ENCODE measurements around the gene FGFBP1.

FGFBP1 gene

GRCh38 chr4:15910155-15910940, 28.2 kb downstream of the FGFBP1 start:
- no peak for DNase-seq

- no peak for DNase-seq
These were observed 31.1 kb downstream of the FGFBP1 start for GRCh38 chr4:15907430-15907829.

- peak; percentile 17 for DNase-seq
These were observed 32.5 kb downstream of the FGFBP1 start for GRCh38 chr4:15906020-15906443.

GRCh38 chr4:15902746-15903145, 35.8 kb downstream of the FGFBP1 start:
- peak; percentile 92 for DNase-seq

- peak; percentile 81 for DNase-seq
These were observed 36.5 kb downstream of the FGFBP1 start for GRCh38 chr4:15901998-15902397.

DNA sequence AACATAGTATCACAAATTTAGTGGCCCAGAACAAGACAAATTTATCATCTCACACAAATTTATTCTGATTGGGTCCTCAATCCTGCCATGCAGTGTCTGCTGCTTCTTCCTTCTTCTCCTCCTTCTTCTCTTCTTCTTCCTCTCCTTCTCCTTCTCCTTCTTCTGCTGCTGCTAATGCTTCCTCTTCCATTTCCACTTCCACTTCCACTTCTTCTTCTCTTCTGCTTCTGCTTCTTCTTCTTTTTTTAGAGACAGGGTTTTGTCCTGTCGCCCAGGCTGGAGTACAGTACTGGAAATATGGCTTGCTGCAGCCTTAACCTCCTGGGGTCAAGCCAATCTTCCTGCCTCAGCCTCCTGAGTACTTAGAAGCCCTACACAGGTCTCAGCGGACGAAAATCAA, 37.5 kb downstream of the FGFBP1 start:
- peak; percentile 59 for DNase-seq

DNA sequence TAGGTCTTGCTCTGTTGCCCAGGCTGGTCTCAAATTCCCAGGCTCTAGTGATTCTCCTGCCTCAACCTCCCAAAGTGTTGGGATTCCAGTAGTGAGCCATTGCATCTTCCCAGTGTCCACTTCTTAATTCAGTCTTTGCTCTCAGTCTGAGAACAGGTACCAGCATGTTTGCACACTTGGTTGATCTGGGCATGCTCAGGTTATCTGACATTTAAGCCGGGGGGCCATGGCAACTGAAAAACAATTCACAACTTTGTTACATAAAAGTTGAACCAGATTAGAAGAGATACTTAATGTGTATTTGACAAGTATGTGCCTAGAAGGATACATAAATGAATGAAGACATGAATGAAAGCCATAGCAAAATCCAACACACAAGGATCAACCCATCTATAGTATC, 39.0 kb downstream of the FGFBP1 start:
- no peak for DNase-seq

DNA sequence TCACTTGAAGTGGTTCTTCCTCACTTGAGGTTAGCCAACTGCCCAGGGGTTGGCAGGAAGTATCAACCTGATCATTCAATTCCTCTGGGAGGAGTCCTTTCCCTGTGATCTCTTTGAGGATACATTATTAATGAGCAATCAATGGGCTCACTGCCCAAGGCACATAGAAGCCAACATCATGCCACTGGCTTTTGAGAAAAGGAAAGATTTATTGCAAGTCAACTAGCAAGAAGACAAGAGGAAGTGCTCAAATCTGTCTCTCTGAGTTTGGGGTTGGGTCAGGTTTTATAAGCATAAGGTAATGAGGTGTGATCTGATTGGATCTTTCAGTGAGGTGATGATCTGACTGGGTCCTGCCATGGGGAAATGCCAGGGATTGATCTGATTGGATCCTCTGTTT, 39.6 kb downstream of the FGFBP1 start:
- no peak for DNase-seq

DNA sequence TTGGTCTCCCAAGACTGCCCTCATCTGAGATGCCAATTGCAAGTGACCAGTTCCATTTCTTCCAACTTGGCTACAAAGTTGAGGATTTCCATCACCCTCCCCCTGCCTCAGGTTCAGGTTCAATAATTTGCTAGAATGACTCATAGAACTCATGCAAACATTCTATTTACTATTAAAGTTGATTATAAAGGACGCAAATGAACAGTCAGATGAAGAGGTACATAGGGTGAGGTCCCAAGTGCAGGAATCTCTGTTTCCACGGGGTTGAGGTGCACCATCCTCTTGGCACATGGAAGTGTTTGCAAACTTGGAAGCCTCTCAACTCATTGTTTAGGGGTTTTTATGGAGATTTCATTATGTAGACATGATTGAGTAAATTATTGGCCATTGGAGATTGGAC, 41.0 kb downstream of the FGFBP1 start:
- DNase-seq, result no peak

GRCh38 chr4:15894921-15895916, 43.3 kb downstream of the FGFBP1 start:
- peak; percentile 70 for DNase-seq

DNA sequence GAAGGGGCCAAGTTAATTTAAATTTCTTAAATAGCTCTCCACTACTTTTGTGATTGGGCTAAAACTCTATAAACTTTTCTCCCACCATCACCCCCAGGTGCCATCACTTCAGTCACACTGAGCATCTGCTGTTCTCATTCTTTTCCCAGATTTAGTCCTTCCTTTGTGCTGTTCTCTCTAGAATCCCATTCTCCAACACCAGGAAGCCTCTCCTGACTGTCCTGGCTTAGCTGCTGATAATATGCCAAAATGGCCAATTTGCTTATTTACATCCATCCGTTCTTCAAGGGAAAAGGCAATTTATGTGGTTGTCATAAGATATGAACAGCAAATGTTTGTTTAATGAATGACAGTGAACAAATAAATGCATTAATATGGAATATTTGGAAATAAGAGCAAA, 44.1 kb downstream of the FGFBP1 start:
- DNase-seq, result no peak

DNA sequence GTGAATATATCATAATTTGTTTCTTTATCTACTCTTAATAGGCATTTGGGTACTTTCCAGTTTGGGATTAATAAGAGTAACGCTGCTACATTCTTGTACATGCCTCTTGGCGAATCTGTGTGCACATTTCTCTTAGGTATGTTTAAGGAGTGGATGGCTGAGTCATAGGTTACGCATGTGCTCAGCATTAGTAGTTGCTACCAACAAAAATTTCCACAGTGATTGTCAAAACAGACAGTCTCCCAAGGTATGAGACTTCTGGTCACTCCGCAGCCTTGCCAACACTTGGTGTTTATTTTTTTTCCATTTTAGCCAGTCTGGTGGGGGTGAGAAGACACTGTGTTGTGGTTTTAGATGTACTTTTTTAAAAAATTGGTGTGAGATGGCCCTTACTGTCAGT, 44.6 kb downstream of the FGFBP1 start:
- DNase-seq, result no peak

- DNase-seq, result no peak
These were observed 47.2 kb downstream of the FGFBP1 start for GRCh38 chr4:15891312-15891711.

GRCh38 chr4:15890246-15890829, 48.2 kb downstream of the FGFBP1 start:
- DNase-seq, result no peak

DNA sequence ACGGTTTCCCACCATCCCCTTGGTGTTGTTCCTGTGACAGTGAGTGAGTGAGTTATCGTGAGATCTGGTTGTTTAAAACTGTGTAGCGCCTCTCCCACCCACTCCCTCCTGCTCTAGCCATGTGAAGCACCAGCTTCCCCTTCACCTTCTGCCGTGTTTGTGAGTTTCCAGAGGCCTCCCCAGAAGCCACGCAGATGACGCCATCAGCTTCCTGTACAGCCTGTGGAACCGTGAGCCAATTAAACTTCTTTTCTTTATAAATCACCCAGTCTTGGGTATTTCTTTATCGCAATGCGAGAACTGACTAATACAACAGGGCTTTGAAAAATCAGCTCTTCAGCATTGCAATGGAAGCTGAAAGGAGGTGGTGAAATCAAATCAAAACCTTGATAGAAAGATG, 50.0 kb downstream of the FGFBP1 start:
- peak; percentile 33 for DNase-seq

Data from inflammatory macrophage treated with lipopolysaccharide for 4 hours (primary cell).